K562 (cell line): ENCODE results near the gene ZKSCAN3. TPM values are rescaled to one million over a fixed set of nuclear protein-coding genes. Genes with fewer than 3 reads are reported as not detected.
A peak's percentile ranks its signal among the peaks of the same experiment; 100 is the strongest.

Source experiments
- GABPB1 ChIP-seq: sonication (generic); formaldehyde crosslinking; IDR thresholded peaks from 2 replicates; pipeline ENCODE4 v1.8.0; 2022; ENCODE audit warnings: mild to moderate bottlenecking, missing genetic modification reagents
- HDAC6 ChIP-seq: IDR thresholded peaks from 2 replicates; pipeline ENCODE4 v1.6.1; 2012; ENCODE audit warnings: low read depth, mild to moderate bottlenecking, control low read depth, inconsistent platforms, low read length, moderate library complexity
- HEY1 ChIP-seq: fragments of 250-450 bp; sonication (Bioruptor Pico); IDR thresholded peaks from 2 replicates; pipeline ENCODE4 v1.5.0; 2020; ENCODE audit warnings: mild to moderate bottlenecking, moderate library complexity, borderline replicate concordance
- HMGN3 ChIP-seq: IDR thresholded peaks from 2 replicates; pipeline ENCODE4 v1.6.1; 2011; ENCODE audit warnings: borderline replicate concordance, low read depth, mild to moderate bottlenecking, mixed read lengths, low read length; ENCODE audit not compliant: insufficient read length; ENCODE audit errors: extremely low read depth
- NR2C2 ChIP-seq, 2 experiments: fragments of 200-800 bp in 1 of 2; sonication (Bioruptor generic) in 1 of 2; sonication (generic) in 1 of 2; formaldehyde crosslinking in 1 of 2; IDR thresholded peaks; 2 replicates each; pipeline versions ENCODE4 v1.6.1 to v1.8.0; 2016 to 2022; ENCODE audit warnings: mild to moderate bottlenecking in 1 of 2, missing compliant biosample characterization in 1 of 2, missing genetic modification characterization in 1 of 2, missing genetic modification reagents in 1 of 2
- PCBP1 ChIP-seq: fragments of 200-400 bp; formaldehyde crosslinking; IDR thresholded peaks from 2 replicates; pipeline ENCODE4 v1.6.1; 2018; ENCODE audit warnings: mild to moderate bottlenecking, low read depth, low read length; ENCODE audit not compliant: poor library complexity, severe bottlenecking
- POLR2B ChIP-seq: fragments of 450-650 bp; IDR thresholded peaks from 2 replicates; pipeline ENCODE4 v1.6.1; 2018; ENCODE audit warnings: low read depth; ENCODE audit not compliant: partially characterized antibody
- RBM14 ChIP-seq: fragments of 200-400 bp; formaldehyde crosslinking; IDR thresholded peaks from 2 replicates; pipeline ENCODE4 v1.6.1; 2018; ENCODE audit warnings: low read depth, mild to moderate bottlenecking, low read length, moderate library complexity, borderline replicate concordance; ENCODE audit not compliant: insufficient read depth
- SIN3B ChIP-seq: fragments of 450-650 bp; IDR thresholded peaks from 2 replicates; pipeline ENCODE4 v1.6.1; 2017; ENCODE audit warnings: low read depth, mild to moderate bottlenecking, moderate library complexity
- SMAD1 ChIP-seq: fragments of 150-350 bp; IDR thresholded peaks from 2 replicates; pipeline ENCODE4 v1.6.1; 2014; ENCODE audit warnings: low read length, low read depth; ENCODE audit not compliant: partially characterized antibody
- SMARCE1 ChIP-seq: fragments of 450-650 bp; IDR thresholded peaks from 2 replicates; pipeline ENCODE4 v1.7.1; 2016; ENCODE audit warnings: mild to moderate bottlenecking
- ZC3H4 ChIP-seq: sonication (generic); formaldehyde crosslinking; IDR thresholded peaks from 2 replicates; pipeline ENCODE4 v1.9.0; 2021; ENCODE audit warnings: missing genetic modification reagents, borderline replicate concordance
- ZNF589 ChIP-seq: fragments of 200-800 bp; sonication (Bioruptor generic); IDR thresholded peaks from 2 replicates; pipeline ENCODE4 v1.6.1; 2016; ENCODE audit warnings: low read depth, missing genetic modification characterization, missing compliant biosample characterization
- ZNF785 ChIP-seq: fragments of 250-450 bp; sonication (Bioruptor Pico); IDR thresholded peaks from 2 replicates; pipeline ENCODE4 v1.4.0; 2020; ENCODE audit warnings: mild to moderate bottlenecking
- polyA plus RNA-seq, 8 experiments: library from polyadenylated mRNA; depleted of rRNA in 4 of 8; stranded (reverse) in 5 of 8; unstranded in 3 of 8; fragments of >200 nt; fragmentation: Nextera tagmentation in 2 of 8; fragmentation: Illumina TruSeq in 1 of 8; extraction: Ambion mirVana in 2 of 8; extraction: Trizol in 1 of 8; gene quantifications; 2 replicates each; pipeline versions ENCODE4 v1.2.1 to v1.2.3, GENCODE V29; 2011 to 2014; ENCODE audit warnings: inconsistent platforms in 1 of 8, missing spikeins in 1 of 8
- total RNA-seq, 7 experiments: library from RNA; depleted of rRNA in 6 of 7; stranded (reverse); fragments of >200 nt in 6 of 7; fragmentation: Illumina TruSeq in 2 of 7; extraction: Trizol in 2 of 7; gene quantifications; 2 replicates each; pipeline versions ENCODE4 v1.2.1 to v1.2.3, GENCODE V29; 2011 to 2021; ENCODE audit warnings: low replicate concordance in 1 of 7
- TF ChIP-seq, protein P1 (sequence below): fragments of 250-450 bp; sonication (Bioruptor Pico); IDR thresholded peaks from 2 replicates; pipeline ENCODE4 v1.4.0; 2020; ENCODE audit warnings: mild to moderate bottlenecking, moderate library complexity, borderline replicate concordance
- TF ChIP-seq, protein P2 (sequence below): fragments of 450-650 bp; IDR thresholded peaks from 2 replicates; pipeline ENCODE4 v1.6.1; 2016; ENCODE audit warnings: borderline replicate concordance
- TF ChIP-seq, protein P3 (sequence below): sonication (generic); formaldehyde crosslinking; IDR thresholded peaks from 2 replicates; pipeline ENCODE4 v1.8.0; 2022; ENCODE audit warnings: mild to moderate bottlenecking, missing genetic modification reagents
- TF ChIP-seq, protein P4 (sequence below): fragments of 450-650 bp; formaldehyde crosslinking; IDR thresholded peaks from 2 replicates; pipeline ENCODE4 v1.4.0; 2022; ENCODE audit warnings: missing genetic modification characterization

The ZKSCAN3 gene
- total and polyA plus RNA-seq, 9 of the 15 experiments (the other 6 are each of a cell fraction or from before 2014, with no cell fraction given): 3.0 to 12.4 (median 10.2) TPM

DNA sequence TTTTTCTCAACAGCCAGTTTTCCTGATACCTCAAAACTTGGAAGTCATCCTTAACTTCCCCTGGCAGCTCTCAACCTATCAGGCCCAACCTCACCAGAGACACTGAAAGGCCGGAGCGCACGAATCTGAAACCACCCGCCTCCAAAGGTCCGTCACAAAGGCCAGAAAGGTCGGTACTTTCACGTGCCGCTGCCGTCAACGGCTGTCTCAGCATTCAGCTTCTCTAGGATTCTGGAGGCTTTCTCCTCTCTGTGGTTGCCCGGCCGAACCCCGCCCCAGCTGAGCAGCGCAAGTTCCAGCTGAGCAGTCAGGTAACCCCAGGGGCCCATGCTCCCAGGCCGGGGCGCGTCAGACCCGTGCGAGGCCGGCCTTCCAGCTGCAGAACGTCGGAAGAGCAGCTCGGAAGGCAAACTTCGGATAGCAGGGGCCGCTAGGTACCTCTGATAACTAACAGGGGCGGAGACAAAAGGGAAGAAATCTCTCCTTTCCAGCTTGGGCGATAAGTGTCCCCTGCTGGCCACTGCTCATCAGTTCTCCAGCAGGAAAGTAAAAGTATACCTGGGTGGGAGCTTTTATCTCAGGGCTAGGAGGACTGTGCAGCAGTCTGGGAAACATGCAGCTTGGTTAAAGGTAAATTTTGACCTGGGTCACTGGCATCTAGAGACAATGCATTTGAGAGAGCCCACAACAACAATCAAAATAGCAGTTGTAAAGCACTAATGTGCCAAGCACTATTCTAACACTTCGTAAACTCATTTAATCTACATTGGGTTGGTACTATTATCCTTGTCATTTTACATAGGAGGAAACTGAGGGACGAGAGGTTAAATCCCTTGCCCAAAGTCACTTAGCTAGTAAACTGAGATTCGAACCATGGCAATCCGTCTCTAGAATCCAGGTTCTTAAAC, 33.7 kb downstream of the ZKSCAN3 start (continued):
- TF ChIP-seq, protein P1, sequence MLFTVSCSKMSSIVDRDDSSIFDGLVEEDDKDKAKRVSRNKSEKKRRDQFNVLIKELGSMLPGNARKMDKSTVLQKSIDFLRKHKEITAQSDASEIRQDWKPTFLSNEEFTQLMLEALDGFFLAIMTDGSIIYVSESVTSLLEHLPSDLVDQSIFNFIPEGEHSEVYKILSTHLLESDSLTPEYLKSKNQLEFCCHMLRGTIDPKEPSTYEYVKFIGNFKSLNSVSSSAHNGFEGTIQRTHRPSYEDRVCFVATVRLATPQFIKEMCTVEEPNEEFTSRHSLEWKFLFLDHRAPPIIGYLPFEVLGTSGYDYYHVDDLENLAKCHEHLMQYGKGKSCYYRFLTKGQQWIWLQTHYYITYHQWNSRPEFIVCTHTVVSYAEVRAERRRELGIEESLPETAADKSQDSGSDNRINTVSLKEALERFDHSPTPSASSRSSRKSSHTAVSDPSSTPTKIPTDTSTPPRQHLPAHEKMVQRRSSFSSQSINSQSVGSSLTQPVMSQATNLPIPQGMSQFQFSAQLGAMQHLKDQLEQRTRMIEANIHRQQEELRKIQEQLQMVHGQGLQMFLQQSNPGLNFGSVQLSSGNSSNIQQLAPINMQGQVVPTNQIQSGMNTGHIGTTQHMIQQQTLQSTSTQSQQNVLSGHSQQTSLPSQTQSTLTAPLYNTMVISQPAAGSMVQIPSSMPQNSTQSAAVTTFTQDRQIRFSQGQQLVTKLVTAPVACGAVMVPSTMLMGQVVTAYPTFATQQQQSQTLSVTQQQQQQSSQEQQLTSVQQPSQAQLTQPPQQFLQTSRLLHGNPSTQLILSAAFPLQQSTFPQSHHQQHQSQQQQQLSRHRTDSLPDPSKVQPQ (CRISPR knock-in tag): no peak
- TF ChIP-seq HEY1 (CRISPR knock-in tag) (no peak), NR2C2 (CRISPR knock-in tag; IDR thresholded peaks at IDR 0.05) (no peak), NR2C2 (tag; IDR thresholded peaks at IDR 0.05) (peak; percentile 78), SIN3B (no peak), ZNF589 (CRISPR knock-in tag) (no peak), ZC3H4 (CRISPR knock-in tag) (no peak), HMGN3 (peak; percentile 76), SMARCE1 (0 out of 2 replicates have a peak, but pooled peaks have one; percentile 31), GABPB1 (CRISPR knock-in tag) (peak; percentile 56; the same call in 1 of the 2 replicates), SMAD1 (no peak), POLR2B (no peak), ZNF785 (CRISPR knock-in tag) (no peak), HDAC6 (no peak), PCBP1 (no peak), RBM14 (no peak)
- TF ChIP-seq, protein P2, sequence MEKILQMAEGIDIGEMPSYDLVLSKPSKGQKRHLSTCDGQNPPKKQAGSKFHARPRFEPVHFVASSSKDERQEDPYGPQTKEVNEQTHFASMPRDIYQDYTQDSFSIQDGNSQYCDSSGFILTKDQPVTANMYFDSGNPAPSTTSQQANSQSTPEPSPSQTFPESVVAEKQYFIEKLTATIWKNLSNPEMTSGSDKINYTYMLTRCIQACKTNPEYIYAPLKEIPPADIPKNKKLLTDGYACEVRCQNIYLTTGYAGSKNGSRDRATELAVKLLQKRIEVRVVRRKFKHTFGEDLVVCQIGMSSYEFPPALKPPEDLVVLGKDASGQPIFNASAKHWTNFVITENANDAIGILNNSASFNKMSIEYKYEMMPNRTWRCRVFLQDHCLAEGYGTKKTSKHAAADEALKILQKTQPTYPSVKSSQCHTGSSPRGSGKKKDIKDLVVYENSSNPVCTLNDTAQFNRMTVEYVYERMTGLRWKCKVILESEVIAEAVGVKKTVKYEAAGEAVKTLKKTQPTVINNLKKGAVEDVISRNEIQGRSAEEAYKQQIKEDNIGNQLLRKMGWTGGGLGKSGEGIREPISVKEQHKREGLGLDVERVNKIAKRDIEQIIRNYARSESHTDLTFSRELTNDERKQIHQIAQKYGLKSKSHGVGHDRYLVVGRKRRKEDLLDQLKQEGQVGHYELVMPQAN: no peak; the same call in 1 of the 2 replicates
- TF ChIP-seq, protein P3, sequence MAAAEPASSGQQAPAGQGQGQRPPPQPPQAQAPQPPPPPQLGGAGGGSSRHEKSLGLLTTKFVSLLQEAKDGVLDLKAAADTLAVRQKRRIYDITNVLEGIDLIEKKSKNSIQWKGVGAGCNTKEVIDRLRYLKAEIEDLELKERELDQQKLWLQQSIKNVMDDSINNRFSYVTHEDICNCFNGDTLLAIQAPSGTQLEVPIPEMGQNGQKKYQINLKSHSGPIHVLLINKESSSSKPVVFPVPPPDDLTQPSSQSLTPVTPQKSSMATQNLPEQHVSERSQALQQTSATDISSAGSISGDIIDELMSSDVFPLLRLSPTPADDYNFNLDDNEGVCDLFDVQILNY (CRISPR knock-in tag): no peak
- TF ChIP-seq, protein P4, sequence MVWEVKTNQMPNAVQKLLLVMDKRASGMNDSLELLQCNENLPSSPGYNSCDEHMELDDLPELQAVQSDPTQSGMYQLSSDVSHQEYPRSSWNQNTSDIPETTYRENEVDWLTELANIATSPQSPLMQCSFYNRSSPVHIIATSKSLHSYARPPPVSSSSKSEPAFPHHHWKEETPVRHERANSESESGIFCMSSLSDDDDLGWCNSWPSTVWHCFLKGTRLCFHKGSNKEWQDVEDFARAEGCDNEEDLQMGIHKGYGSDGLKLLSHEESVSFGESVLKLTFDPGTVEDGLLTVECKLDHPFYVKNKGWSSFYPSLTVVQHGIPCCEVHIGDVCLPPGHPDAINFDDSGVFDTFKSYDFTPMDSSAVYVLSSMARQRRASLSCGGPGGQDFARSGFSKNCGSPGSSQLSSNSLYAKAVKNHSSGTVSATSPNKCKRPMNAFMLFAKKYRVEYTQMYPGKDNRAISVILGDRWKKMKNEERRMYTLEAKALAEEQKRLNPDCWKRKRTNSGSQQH (CRISPR knock-in tag): no peak
